ENCODE measurements around the gene COL5A1.
"Not testable (repeated sequence)": the region's sequence is repeated elsewhere in the genome, so short reads cannot be mapped to it uniquely, and the experiment has no call there.

COL5A1 gene

GRCh38 chr9:134710271-134710540 lies 68.6 kb downstream of the COL5A1 start:
- TF ChIP-seq CTCF (IDR thresholded peaks at IDR 0.05; ENCODE audit: low read depth, low read length, missing control alignments) = no peak
- no peak overlapping the region for H3K4me3 ChIP-seq (ENCODE audit: low read depth, low read length)
- no peak for DNase-seq (ENCODE audit: low read depth)

- DNase-seq (ENCODE audit: low read depth) = no peak
- H3K4me3 ChIP-seq (ENCODE audit: low read depth, low read length) = no peak overlapping the region
- no peak for TF ChIP-seq CTCF (IDR thresholded peaks at IDR 0.05; ENCODE audit: low read depth, low read length, missing control alignments)
Observed at GRCh38 chr9:134710901-134711300, 69.3 kb downstream of the COL5A1 start.

- TF ChIP-seq CTCF (IDR thresholded peaks at IDR 0.05; ENCODE audit: low read depth, low read length, missing control alignments) = no peak
- DNase-seq (ENCODE audit: low read depth) = no peak
- no peak overlapping the region for H3K4me3 ChIP-seq (ENCODE audit: low read depth, low read length)
Observed at GRCh38 chr9:134712243-134712642, 70.6 kb downstream of the COL5A1 start.

GRCh38 chr9:134712926-134713325 lies 71.3 kb downstream of the COL5A1 start:
- DNase-seq (ENCODE audit: low read depth) = no peak
- H3K4me3 ChIP-seq (ENCODE audit: low read depth, low read length) = no peak overlapping the region
- TF ChIP-seq CTCF (IDR thresholded peaks at IDR 0.05; ENCODE audit: low read depth, low read length, missing control alignments) = no peak

- H3K4me3 ChIP-seq (ENCODE audit: low read depth, low read length); DNase-seq (ENCODE audit: low read depth): not testable (repeated sequence)
Observed at GRCh38 chr9:134715536-134715935, 73.9 kb downstream of the COL5A1 start.

GRCh38 chr9:134716067-134716466 lies 74.5 kb downstream of the COL5A1 start:
- DNase-seq (ENCODE audit: low read depth) = no peak
- TF ChIP-seq CTCF (IDR thresholded peaks at IDR 0.05; ENCODE audit: low read depth, low read length, missing control alignments) = no peak
- no peak overlapping the region for H3K4me3 ChIP-seq (ENCODE audit: low read depth, low read length)

- TF ChIP-seq CTCF (IDR thresholded peaks at IDR 0.05; ENCODE audit: low read depth, low read length, missing control alignments) = no peak
- DNase-seq (ENCODE audit: low read depth) = no peak
- no peak overlapping the region for H3K4me3 ChIP-seq (ENCODE audit: low read depth, low read length)
Observed at GRCh38 chr9:134717056-134717455, 75.5 kb downstream of the COL5A1 start.

Data from GM12864 (cell line).